Neural progenitor cell (in vitro differentiated cells): ENCODE results near the gene EBP. TPM values are rescaled to one million over a fixed set of nuclear protein-coding genes. Genes with fewer than 3 reads are reported as not detected.
"Not testable (repeated sequence)": the region's sequence is repeated elsewhere in the genome, so short reads cannot be mapped to it uniquely, and the experiment has no call there.

ENCODE experiments used
- DNase-seq: peaks from one replicate; pipeline ENCODE4 v3.0.0-alpha.2; 2016; ENCODE audit warnings: low spot score
- H2AFZ ChIP-seq: fragments of 200-600 bp; sonication (generic); replicated peaks from 2 replicates; pipeline ENCODE4 v1.6.1; 2016; ENCODE audit warnings: antibody characterized with exemption
- H3F3A ChIP-seq: fragments of 200-600 bp; sonication (generic); 2 replicates; pipeline ENCODE4 v1.6.1; 2016; ENCODE audit warnings: antibody characterized with exemption, low read depth
- H3K27ac ChIP-seq: fragments of 200-600 bp; sonication (generic); 2 replicates; pipeline ENCODE4 v1.5.1; 2016; ENCODE audit warnings: mild to moderate bottlenecking
- H3K27me3 ChIP-seq: fragments of 200-600 bp; sonication (generic); 2 replicates; pipeline ENCODE4 v1.6.1; 2016; ENCODE audit warnings: mild to moderate bottlenecking, moderate library complexity
- H3K36me3 ChIP-seq: fragments of 200-600 bp; sonication (generic); 2 replicates; pipeline ENCODE4 v1.5.1; 2016
- H3K4me1 ChIP-seq: fragments of 200-600 bp; sonication (generic); 2 replicates; pipeline ENCODE4 v1.6.1; 2016; ENCODE audit warnings: mixed run types
- H3K4me2 ChIP-seq: fragments of 200-600 bp; sonication (generic); 2 replicates; pipeline ENCODE4 v1.6.1; 2016
- H3K4me3 ChIP-seq: fragments of 200-600 bp; sonication (generic); 2 replicates; pipeline ENCODE4 v1.5.1; 2016
- H3K79me2 ChIP-seq: fragments of 200-600 bp; sonication (generic); 2 replicates; pipeline ENCODE4 v1.6.1; 2016; ENCODE audit warnings: low read depth
- H3K9ac ChIP-seq: fragments of 200-600 bp; sonication (generic); 2 replicates; pipeline ENCODE4 v1.6.1; 2016
- H3K9me3 ChIP-seq: fragments of 200-600 bp; sonication (generic); 2 replicates; pipeline ENCODE4 v1.5.1; 2016; ENCODE audit warnings: low read depth
- H4K20me1 ChIP-seq: fragments of 200-600 bp; sonication (generic); 2 replicates; pipeline ENCODE4 v1.6.1; 2016; ENCODE audit warnings: low read depth
- H3K27ac Mint-ChIP-seq: 3 replicates; pipeline ENCODE4 v1.8.0; 2021; ENCODE audit warnings: mixed read lengths
- H3K27me3 Mint-ChIP-seq: 2 replicates; pipeline ENCODE4 v1.8.0; 2022; ENCODE audit warnings: low read depth, mild to moderate bottlenecking, inconsistent platforms, moderate library complexity, mixed read lengths; ENCODE audit not compliant: insufficient read depth
- H3K36me3 Mint-ChIP-seq: 3 replicates; pipeline ENCODE4 v1.8.0; 2021; ENCODE audit warnings: mixed read lengths
- H3K4me1 Mint-ChIP-seq: 3 replicates; pipeline ENCODE4 v1.8.0; 2021; ENCODE audit warnings: mixed read lengths
- H3K4me3 Mint-ChIP-seq: 3 replicates; pipeline ENCODE4 v1.8.0; 2021; ENCODE audit warnings: mild to moderate bottlenecking, moderate library complexity, mixed read lengths
- H3K9me3 Mint-ChIP-seq: 3 replicates; pipeline ENCODE4 v1.8.0; 2020; ENCODE audit warnings: mixed read lengths
- EZH2 ChIP-seq: fragments of 200-600 bp; sonication (generic); IDR thresholded peaks from 2 replicates; pipeline ENCODE4 v1.6.1; 2017; ENCODE audit warnings: antibody characterized with exemption, mild to moderate bottlenecking, moderate library complexity
- EZH2phosphoT487 ChIP-seq: fragments of 200-600 bp; sonication (generic); IDR thresholded peaks from 2 replicates; pipeline ENCODE4 v1.6.1; 2017; ENCODE audit warnings: antibody characterized with exemption
- total RNA-seq: library from RNA; depleted of rRNA; stranded (reverse); fragments of >200 nt; gene quantifications from 2 replicates; pipeline ENCODE4 v1.2.3, GENCODE V29; 2015; ENCODE audit warnings: low replicate concordance
- TF ChIP-seq, protein P1 (sequence below): fragments of 200-600 bp; sonication (generic); IDR thresholded peaks from 2 replicates; pipeline ENCODE4 v1.5.1; 2017; ENCODE audit warnings: antibody characterized with exemption, mild to moderate bottlenecking

Gene EBP
- total RNA-seq, 1 donor from 2014 or later: 74.6 TPM

DNA sequence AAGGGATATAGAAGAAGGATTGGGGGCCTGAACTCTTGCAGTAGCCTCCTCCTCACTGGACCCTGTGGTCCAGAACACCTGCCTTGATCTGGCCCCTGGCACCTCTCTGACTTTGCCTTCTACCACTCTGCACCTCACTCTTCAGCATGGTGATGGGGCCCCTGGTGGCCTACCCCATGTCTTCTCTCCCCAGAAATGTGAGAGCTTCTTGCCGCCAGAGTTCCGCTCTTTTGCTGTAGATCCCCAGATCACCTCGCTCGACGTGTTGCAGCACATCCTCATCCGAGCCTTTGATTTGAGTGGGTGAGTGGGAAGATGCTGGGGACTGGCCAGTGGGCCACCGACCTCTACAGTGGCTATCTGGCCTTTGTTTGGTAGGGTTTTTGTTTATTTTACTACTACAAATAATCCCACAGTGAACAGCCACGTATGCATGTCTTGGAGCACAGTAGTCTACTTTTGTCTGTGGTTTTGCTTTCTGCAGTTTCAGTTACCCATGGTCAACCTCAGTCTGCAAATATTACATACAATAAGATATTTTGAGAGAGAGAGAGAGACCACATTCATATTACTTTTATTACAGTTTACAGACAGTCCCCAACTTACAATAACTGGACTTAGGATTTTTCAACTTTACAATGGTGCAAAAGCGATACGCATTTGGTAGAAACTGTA, 19.7 kb downstream of the EBP start:
- Mint-ChIP-seq H3K4me1 (peaks cover 7% of the 10 kb centered on the region), H3K36me3 (peaks cover 2% of the 10 kb centered on the region), H3K27ac (no peak overlapping the region), H3K4me3 (peak overlapping the region; percentile 71), H3K27me3 (peaks cover 5% of the 10 kb centered on the region), H3K9me3 (peaks cover 9% of the 10 kb centered on the region)
- no peak for DNase-seq
- TF ChIP-seq EZH2 (no peak), EZH2phosphoT487 (no peak)
- TF ChIP-seq, protein P1, sequence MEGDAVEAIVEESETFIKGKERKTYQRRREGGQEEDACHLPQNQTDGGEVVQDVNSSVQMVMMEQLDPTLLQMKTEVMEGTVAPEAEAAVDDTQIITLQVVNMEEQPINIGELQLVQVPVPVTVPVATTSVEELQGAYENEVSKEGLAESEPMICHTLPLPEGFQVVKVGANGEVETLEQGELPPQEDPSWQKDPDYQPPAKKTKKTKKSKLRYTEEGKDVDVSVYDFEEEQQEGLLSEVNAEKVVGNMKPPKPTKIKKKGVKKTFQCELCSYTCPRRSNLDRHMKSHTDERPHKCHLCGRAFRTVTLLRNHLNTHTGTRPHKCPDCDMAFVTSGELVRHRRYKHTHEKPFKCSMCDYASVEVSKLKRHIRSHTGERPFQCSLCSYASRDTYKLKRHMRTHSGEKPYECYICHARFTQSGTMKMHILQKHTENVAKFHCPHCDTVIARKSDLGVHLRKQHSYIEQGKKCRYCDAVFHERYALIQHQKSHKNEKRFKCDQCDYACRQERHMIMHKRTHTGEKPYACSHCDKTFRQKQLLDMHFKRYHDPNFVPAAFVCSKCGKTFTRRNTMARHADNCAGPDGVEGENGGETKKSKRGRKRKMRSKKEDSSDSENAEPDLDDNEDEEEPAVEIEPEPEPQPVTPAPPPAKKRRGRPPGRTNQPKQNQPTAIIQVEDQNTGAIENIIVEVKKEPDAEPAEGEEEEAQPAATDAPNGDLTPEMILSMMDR: no peak
- Histone ChIP-seq H4K20me1 (no peaks in the 10 kb centered on the region), H3F3A (peaks cover 3% of the 10 kb centered on the region), H3K27ac (no peak overlapping the region), H3K27me3 (no peaks in the 10 kb centered on the region), H3K36me3 (no peaks in the 10 kb centered on the region), H3K4me1 (no peaks in the 10 kb centered on the region), H3K4me3 (no peak overlapping the region), H3K79me2 (peaks cover 6% of the 10 kb centered on the region), H2AFZ (no peak overlapping the region), H3K9me3 (no peaks in the 10 kb centered on the region), H3K4me2 (no peak overlapping the region), H3K9ac (no peak overlapping the region)

DNA sequence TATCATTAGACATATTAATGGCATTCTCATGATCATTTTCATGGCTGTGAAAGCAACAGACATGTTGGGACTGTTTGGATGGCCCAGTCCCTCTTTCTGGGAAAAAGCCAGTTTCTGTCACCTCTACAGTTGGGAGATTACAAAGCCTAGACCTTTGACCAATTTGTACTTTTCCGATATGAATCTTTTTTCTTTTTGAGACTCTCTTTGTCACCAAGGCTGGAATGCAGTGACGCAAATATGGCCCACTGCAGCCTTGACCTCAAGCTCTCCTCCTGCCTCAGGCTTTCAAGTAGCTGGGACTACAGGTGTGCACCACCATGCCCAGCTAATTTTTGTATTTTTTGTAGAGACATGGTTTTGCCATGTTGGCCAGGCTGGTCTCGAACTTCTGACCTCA, 27.3 kb downstream of the EBP start:
- H3K36me3 Mint-ChIP-seq: peaks cover under 1% of the 10 kb centered on the region
- Histone ChIP-seq H3K36me3 (no peaks in the 10 kb centered on the region), H4K20me1 (no peaks in the 10 kb centered on the region), H3K27me3 (no peaks in the 10 kb centered on the region), H2AFZ (no peak overlapping the region), H3F3A (no peaks in the 10 kb centered on the region), H3K79me2 (no peaks in the 10 kb centered on the region), H3K9ac (no peak overlapping the region), H3K4me2 (no peak overlapping the region), H3K9me3 (no peaks in the 10 kb centered on the region), H3K27ac (no peak overlapping the region), H3K4me1 (no peaks in the 10 kb centered on the region), H3K4me3 (no peak overlapping the region)
- no peak overlapping the region for H3K4me3 Mint-ChIP-seq
- H3K4me1 Mint-ChIP-seq: no peaks in the 10 kb centered on the region
- TF ChIP-seq, protein P1: no peak
- TF ChIP-seq EZH2 (no peak), EZH2phosphoT487 (no peak)
- H3K9me3 Mint-ChIP-seq: peaks cover under 1% of the 10 kb centered on the region
- H3K27me3 Mint-ChIP-seq: no peaks in the 10 kb centered on the region
- no peak for DNase-seq
- H3K27ac Mint-ChIP-seq: no peak overlapping the region

DNA sequence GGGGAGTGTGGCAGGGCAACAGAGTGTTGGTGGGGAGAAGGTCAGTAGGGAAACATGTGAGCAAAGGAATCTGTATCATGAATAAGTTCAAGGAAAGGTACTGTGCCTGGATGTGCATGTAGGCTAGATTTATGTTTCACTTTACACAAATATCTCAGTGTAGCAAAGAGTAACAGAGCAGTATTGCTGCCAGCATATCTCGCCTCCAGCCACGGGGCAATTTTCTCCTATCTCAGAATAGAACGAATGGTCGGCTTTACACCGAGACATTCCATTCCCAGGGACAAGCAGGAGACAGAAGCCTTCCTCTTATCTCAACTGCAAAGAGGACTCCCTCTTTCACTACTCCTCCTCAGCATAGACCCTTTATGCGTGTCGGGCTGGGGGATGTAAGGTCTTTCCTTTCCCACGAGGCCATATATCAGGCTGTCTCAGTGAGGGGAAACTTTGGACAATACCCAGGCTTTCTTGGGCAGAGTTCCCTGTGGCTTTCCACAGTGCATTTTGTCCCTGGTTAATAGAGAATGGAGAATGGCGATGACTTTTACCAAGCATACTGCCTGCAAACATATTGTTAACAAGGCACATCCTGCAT, 34.2 kb downstream of the EBP start:
- H3K27me3 ChIP-seq, DNase-seq, H3K4me1 Mint-ChIP-seq, H3K27me3 Mint-ChIP-seq, H3K36me3 ChIP-seq, H3K4me1 ChIP-seq, H3K9me3 Mint-ChIP-seq, H4K20me1 ChIP-seq, H2AFZ ChIP-seq, H3K27ac Mint-ChIP-seq, H3K9me3 ChIP-seq, H3K4me2 ChIP-seq, H3K4me3 Mint-ChIP-seq, H3K27ac ChIP-seq, H3F3A ChIP-seq, H3K36me3 Mint-ChIP-seq, H3K4me3 ChIP-seq, H3K9ac ChIP-seq, H3K79me2 ChIP-seq: not testable (repeated sequence)

DNA sequence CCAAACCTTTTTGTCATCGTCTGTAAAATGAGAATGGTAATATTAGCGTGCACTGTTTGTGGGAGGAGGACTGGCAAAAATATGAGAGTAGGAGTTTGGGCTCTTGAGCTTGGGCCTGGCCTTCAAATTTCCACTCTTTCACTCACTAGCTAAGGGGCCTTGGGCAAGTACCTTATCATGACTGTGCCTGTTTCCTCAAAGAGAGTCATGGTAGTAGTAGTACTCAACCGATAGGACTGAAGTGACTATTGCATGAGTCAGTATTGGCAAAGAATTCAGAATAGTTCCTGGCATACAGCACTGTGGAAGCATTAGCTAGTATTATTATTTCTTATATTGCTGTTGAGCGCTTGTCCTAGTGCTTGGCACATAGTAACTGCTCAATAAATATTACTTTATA, 36.7 kb downstream of the EBP start:
- H3K36me3 Mint-ChIP-seq: peaks cover 4% of the 10 kb centered on the region
- peaks cover 11% of the 10 kb centered on the region for H3K9me3 Mint-ChIP-seq
- no peak overlapping the region for H3K27ac ChIP-seq
- H3K27me3 Mint-ChIP-seq: no peaks in the 10 kb centered on the region
- no peak overlapping the region for H3K4me3 ChIP-seq
- H3K27me3 ChIP-seq: no peaks in the 10 kb centered on the region
- no peak for TF ChIP-seq EZH2phosphoT487
- TF ChIP-seq, protein P1: no peak
- TF ChIP-seq EZH2: no peak
- H2AFZ ChIP-seq: no peak overlapping the region
- H3F3A ChIP-seq: no peaks in the 10 kb centered on the region
- DNase-seq: no peak
- no peak overlapping the region for H3K27ac Mint-ChIP-seq
- H3K79me2 ChIP-seq: no peaks in the 10 kb centered on the region
- H3K9me3 ChIP-seq: no peaks in the 10 kb centered on the region
- no peak overlapping the region for H3K4me2 ChIP-seq
- no peaks in the 10 kb centered on the region for H3K4me1 Mint-ChIP-seq
- H3K36me3 ChIP-seq: no peaks in the 10 kb centered on the region
- no peaks in the 10 kb centered on the region for H3K4me1 ChIP-seq
- H3K9ac ChIP-seq: no peak overlapping the region
- H3K4me3 Mint-ChIP-seq: no peak overlapping the region
- no peaks in the 10 kb centered on the region for H4K20me1 ChIP-seq
